Breast epithelium (tissue), 4 donors: Measurements from ENCODE around the gene DNAL1. TPM values are rescaled to one million over a fixed set of nuclear protein-coding genes. Genes with fewer than 3 reads are reported as not detected.
A peak's percentile ranks its signal among the peaks of the same experiment; 100 is the strongest.

ENCODE experiments used
- DNase-seq, 2 donors: peaks; one replicate each; pipeline ENCODE4 v3.0.0-alpha.2; 2019; ENCODE audit warnings: low spot score in 2 of 2
- H3K27ac ChIP-seq, 2 donors: fragments of 200-600 bp; sonication (generic) in 1 of 2; one replicate each; pipeline ENCODE4 v1.5.1; 2016 to 2019; ENCODE audit warnings: mild to moderate bottlenecking in 1 of 2
- H3K27me3 ChIP-seq, 2 donors: fragments of 200-600 bp; sonication (generic) in 1 of 2; one replicate each; pipeline versions ENCODE4 v1.5.1 to v1.6.0; 2017 to 2019; ENCODE audit warnings: control low read depth in 1 of 2, mild to moderate bottlenecking in 1 of 2
- H3K36me3 ChIP-seq: fragments of 200-600 bp; one replicate; pipeline ENCODE4 v1.5.1; 2019
- H3K4me1 ChIP-seq, 2 donors: fragments of 200-600 bp; sonication (generic); one replicate each; pipeline ENCODE4 v1.5.1; 2016 to 2019; ENCODE audit warnings: control low read depth in 1 of 2
- H3K4me3 ChIP-seq, 3 donors: fragments of 200-600 bp; sonication (generic); 1 replicate in 2 of 3; 2 replicates in 1 of 3; pipeline ENCODE4 v1.5.1; 2016 to 2019; ENCODE audit warnings: mild to moderate bottlenecking in 3 of 3, moderate library complexity in 2 of 3
- H3K9me3 ChIP-seq, 2 donors: fragments of 200-600 bp; sonication (generic) in 1 of 2; one replicate each; pipeline ENCODE4 v1.5.1; 2016 to 2019; ENCODE audit warnings: control low read depth in 1 of 2
- POLR2A ChIP-seq: fragments of 450-650 bp; IDR thresholded peaks from one replicate; pipeline ENCODE4 v1.6.1; 2016; ENCODE audit warnings: antibody characterized with exemption, mild to moderate bottlenecking, moderate library complexity
- POLR2AphosphoS5 ChIP-seq, 3 donors: sonication (generic); formaldehyde crosslinking; IDR thresholded peaks; one replicate each; pipeline ENCODE4 v1.6.1; 2017; ENCODE audit warnings: antibody characterized with exemption in 3 of 3
- intact Hi-C: fragments of 100-400 bp; cut with DNase I; formaldehyde crosslinking; loops from one replicate; pipeline ENCODE4 v1.15.1; 2023; ENCODE audit warnings: low total_unique reads
- total RNA-seq, 3 donors: library from RNA; depleted of rRNA; stranded (reverse); fragments of >200 nt; gene quantifications; one replicate each; pipeline ENCODE4 v1.1.0, GENCODE V29; 2016
- TF ChIP-seq, protein P1 (sequence below), 3 donors: fragments of 450-650 bp; IDR thresholded peaks; one replicate each; pipeline ENCODE4 v1.5.1; 2016 to 2017; ENCODE audit warnings: antibody characterized with exemption in 3 of 3, mild to moderate bottlenecking in 3 of 3, moderate library complexity in 3 of 3

The DNAL1 gene
- total RNA-seq, 3 donors from 2014 or later = 6.1 to 12.8 (median 10.5) TPM

DNA sequence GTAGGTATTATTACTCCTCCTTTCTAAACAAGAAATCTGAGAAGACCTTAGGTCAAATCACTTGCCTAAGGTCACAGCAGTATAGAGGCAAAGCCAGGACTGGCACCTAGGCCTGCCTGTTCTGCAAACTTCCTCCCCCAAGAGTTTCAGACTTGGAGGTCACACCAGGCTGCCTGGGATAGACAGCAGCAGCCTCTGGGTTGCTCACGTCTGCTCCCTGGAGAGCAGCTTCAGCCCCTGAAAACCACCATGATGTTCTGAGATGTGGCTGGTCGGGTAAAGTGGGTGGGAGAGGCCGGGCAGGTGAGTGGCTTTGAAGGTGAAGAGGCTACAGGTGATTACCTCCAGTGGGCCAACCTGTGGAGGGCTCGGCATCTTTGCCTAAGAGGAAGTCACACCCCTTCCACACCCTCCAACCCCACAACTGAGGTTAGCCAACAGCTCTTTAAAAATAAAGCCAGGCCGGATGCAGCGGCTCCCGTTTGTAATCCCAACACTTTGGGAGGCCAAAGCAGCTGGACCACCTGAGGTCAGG lies 106.4 kb downstream of the DNAL1 start:
- DNase-seq = no peak
- peak overlapping the region; percentile 94 to 96 for H3K27ac ChIP-seq
- H3K4me3 ChIP-seq = no peak overlapping the region
- intact Hi-C loops = no loop called here
- H3K27me3 ChIP-seq = no peaks in the 10 kb centered on the region
- H3K4me1 ChIP-seq = peaks cover 47 to 79% of the 10 kb centered on the region in 2 donors
- no peaks in the 10 kb centered on the region for H3K9me3 ChIP-seq
- TF ChIP-seq POLR2AphosphoS5 (IDR thresholded peaks at IDR 0.05) (no peak), POLR2A (no peak)
- TF ChIP-seq, protein P1, sequence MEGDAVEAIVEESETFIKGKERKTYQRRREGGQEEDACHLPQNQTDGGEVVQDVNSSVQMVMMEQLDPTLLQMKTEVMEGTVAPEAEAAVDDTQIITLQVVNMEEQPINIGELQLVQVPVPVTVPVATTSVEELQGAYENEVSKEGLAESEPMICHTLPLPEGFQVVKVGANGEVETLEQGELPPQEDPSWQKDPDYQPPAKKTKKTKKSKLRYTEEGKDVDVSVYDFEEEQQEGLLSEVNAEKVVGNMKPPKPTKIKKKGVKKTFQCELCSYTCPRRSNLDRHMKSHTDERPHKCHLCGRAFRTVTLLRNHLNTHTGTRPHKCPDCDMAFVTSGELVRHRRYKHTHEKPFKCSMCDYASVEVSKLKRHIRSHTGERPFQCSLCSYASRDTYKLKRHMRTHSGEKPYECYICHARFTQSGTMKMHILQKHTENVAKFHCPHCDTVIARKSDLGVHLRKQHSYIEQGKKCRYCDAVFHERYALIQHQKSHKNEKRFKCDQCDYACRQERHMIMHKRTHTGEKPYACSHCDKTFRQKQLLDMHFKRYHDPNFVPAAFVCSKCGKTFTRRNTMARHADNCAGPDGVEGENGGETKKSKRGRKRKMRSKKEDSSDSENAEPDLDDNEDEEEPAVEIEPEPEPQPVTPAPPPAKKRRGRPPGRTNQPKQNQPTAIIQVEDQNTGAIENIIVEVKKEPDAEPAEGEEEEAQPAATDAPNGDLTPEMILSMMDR (IDR thresholded peaks at IDR 0.05) = no peak
- no peaks in the 10 kb centered on the region for H3K36me3 ChIP-seq

DNA sequence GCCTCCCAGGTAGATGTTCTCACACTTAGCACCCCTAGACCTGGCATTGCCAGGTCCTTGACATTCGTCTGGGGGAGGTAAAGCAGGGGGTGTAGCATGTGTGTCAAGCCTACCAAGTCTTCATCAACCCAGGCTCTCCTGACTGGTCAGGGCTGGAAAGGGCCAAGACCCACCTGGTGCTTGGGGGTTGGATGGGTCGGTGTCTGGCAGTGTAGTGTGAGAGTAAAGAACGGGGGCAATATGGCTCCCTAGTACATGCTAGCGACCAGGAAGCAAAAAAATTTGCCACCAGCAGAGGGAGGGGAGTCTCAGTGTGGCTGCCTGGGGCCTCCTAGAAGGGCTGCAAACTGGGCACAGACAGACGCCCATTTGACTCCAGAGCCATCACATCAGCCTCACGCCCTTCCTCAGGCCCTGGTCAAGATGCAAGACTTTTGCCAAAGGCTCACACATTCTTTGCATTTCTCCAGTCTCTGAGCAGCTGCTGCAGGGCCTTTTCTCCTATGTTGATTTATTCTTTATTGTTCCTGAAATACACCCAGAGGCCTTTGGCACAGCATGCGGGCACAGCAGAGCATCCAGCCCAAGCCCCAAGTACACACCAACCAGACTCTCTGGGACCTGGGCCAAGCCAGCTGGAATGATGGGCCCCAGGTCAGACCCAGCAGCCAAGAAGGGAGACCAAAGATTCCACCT lies 107.7 kb downstream of the DNAL1 start:
- H3K27ac ChIP-seq = peak overlapping the region; percentile 94 to 96
- DNase-seq = peak; percentile 88 to 90
- H3K4me1 ChIP-seq = peaks cover 41 to 77% of the 10 kb centered on the region in 2 donors
- no peaks in the 10 kb centered on the region for H3K36me3 ChIP-seq
- intact Hi-C loops = no loop called here
- H3K9me3 ChIP-seq = no peaks in the 10 kb centered on the region
- no peaks in the 10 kb centered on the region for H3K27me3 ChIP-seq
- peak overlapping the region in 1 of 3 donors; percentile 33 for H3K4me3 ChIP-seq
- TF ChIP-seq POLR2A = no peak
- peak in 2 of 3 donors; percentile 30 to 49 for TF ChIP-seq POLR2AphosphoS5 (IDR thresholded peaks at IDR 0.05)
- TF ChIP-seq, protein P1 (IDR thresholded peaks at IDR 0.05) = peak in 2 of 3 donors; percentile 22 to 23

Other genes starting within 250 kb of the DNAL1 start
- 10 to 100 TPM; 49.6 to 84.0 (median 61.6) TPM for gene NUMB, start 186.4 kb upstream of the DNAL1 start, total RNA-seq
- 10 to 100 TPM; 10.9 to 20.5 (median 18.0) TPM for gene RIOX1, start 154.1 kb upstream of the DNAL1 start, total RNA-seq
- gene ACOT1, start 107.8 kb upstream of the DNAL1 start, total RNA-seq = 10 to 100 TPM in 2 of 3 donors, 1 to 10 TPM in 1; 3.7 to 10.9 (median 10.5) TPM
- gene HEATR4, start 86.0 kb upstream of the DNAL1 start, total RNA-seq = under 1 TPM; 0.59 to 0.98 (median 0.64) TPM
- gene ACOT2, start 75.8 kb upstream of the DNAL1 start, total RNA-seq = 10 to 100 TPM; 44.0 to 70.1 (median 45.8) TPM
- gene ACOT4, start 53.1 kb upstream of the DNAL1 start, total RNA-seq = 1 to 10 TPM; 2.8 to 5.9 (median 3.7) TPM
- under 1 TPM in 1 of 3 donors, not detected in 2; 0.16 TPM for gene ACOT6, start 32.5 kb upstream of the DNAL1 start, total RNA-seq
- gene PNMA1, start 69.4 kb downstream of the DNAL1 start, total RNA-seq = 10 to 100 TPM; 12.1 to 19.3 (median 19.2) TPM
- gene PTGR2, start 206.8 kb downstream of the DNAL1 start, total RNA-seq = 10 to 100 TPM; 11.5 to 14.6 (median 12.3) TPM
- gene ZNF410, start 241.9 kb downstream of the DNAL1 start, total RNA-seq = 10 to 100 TPM; 47.8 to 71.1 (median 59.0) TPM